ENCODE results near the gene YAE1.

The YAE1 gene, protein sequence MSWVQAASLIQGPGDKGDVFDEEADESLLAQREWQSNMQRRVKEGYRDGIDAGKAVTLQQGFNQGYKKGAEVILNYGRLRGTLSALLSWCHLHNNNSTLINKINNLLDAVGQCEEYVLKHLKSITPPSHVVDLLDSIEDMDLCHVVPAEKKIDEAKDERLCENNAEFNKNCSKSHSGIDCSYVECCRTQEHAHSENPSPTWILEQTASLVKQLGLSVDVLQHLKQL

DNA sequence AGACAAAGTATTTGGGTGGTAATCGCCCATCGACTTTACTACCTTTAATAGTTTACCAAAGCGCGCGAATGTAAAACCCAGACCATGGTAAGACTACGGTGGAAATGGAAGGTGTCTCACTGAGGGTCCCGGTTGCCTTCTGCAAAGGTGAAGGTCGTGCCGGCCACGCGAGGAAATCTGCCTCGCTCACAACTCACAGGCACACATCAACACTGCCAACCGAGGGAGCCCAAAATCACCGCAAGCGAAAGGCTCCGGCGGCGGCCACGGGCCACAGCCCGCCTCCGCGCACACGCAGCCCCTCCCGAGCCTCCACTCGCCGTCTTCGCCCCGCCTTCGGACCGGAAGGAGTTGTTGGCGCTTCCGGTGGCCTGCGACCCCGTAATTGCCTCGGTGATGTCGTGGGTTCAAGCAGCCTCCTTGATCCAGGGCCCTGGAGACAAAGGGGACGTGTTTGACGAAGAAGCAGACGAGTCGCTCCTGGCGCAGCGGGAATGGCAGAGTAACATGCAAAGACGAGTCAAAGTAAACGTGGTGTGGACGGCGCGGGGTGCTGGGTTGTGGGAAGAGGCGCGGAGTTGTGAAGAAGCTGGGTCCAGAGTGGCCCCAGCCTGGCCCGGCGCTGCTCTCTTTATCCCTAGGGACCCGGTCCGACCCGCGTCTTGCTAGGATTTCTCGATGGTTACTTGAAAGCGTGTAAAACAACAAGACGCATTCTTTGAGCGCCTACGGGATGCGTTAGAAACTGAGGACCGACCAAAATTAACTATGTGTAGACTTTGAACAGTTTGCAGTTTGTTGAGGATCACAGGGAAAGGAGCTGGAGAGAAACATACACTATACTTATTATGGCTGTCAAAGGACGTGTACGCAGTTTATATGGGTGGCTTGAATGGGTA is at the start of gene YAE1:
YAE1 (plus strand) TSS at position 382 of the 899 bp plus-strand sequence; CDS start at position 397, 15 bp downstream.
- peaks cover 13 to 14% of the 10 kb centered on the region in 2 experiments for H3K4me1 ChIP-seq (ENCODE audit: control insufficient read depth in 1 of 2, insufficient read depth in 1 of 2, low read depth in 1 of 2, low read length in 1 of 2)
- no peaks in the 10 kb centered on the region for H3K9me3 ChIP-seq
- no peaks in the 10 kb centered on the region for H3K36me3 ChIP-seq
- H3K4me3 ChIP-seq (ENCODE audit: low read depth in 1 of 2, low read length in 1 of 2) = peak within 1 kb of the TSS; percentile 69 to 84
- H3K27me3 ChIP-seq = peaks cover 27% of the 10 kb centered on the region
- TF ChIP-seq, protein P1, sequence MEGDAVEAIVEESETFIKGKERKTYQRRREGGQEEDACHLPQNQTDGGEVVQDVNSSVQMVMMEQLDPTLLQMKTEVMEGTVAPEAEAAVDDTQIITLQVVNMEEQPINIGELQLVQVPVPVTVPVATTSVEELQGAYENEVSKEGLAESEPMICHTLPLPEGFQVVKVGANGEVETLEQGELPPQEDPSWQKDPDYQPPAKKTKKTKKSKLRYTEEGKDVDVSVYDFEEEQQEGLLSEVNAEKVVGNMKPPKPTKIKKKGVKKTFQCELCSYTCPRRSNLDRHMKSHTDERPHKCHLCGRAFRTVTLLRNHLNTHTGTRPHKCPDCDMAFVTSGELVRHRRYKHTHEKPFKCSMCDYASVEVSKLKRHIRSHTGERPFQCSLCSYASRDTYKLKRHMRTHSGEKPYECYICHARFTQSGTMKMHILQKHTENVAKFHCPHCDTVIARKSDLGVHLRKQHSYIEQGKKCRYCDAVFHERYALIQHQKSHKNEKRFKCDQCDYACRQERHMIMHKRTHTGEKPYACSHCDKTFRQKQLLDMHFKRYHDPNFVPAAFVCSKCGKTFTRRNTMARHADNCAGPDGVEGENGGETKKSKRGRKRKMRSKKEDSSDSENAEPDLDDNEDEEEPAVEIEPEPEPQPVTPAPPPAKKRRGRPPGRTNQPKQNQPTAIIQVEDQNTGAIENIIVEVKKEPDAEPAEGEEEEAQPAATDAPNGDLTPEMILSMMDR (IDR thresholded peaks at IDR 0.05) = no peak
- H3K27ac ChIP-seq = no peak within 1 kb of the TSS

DNA sequence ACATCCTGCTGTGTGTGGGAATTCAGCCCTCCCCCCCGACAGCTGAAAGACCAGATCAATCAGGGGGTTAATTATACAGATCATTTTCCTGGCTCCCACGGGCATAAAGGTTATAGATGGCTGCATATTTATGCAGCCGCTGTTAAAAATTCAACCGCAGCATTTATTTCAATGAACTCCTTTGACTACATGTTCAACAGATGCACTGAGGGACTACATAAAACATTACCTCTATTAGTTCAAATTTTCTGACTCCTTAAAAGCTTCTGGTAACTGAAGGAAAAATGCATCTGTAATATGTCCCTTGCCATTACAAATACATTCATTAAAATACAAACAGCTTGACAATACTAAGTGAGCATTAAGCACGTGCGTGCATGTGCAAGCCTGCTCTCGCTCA is 49.7 kb upstream of the YAE1 start:
- H3K4me1 ChIP-seq (ENCODE audit: control insufficient read depth in 1 of 2, insufficient read depth in 1 of 2, low read depth in 1 of 2, low read length in 1 of 2) = no peaks in the 10 kb centered on the region
- no peaks in the 10 kb centered on the region for H3K36me3 ChIP-seq
- H3K27ac ChIP-seq = no peak overlapping the region
- TF ChIP-seq, protein P1 (IDR thresholded peaks at IDR 0.05) = no peak
- no peaks in the 10 kb centered on the region for H3K27me3 ChIP-seq
- no peaks in the 10 kb centered on the region for H3K9me3 ChIP-seq
- no peak overlapping the region for H3K4me3 ChIP-seq (ENCODE audit: low read depth in 1 of 2, low read length in 1 of 2)

- no peaks in the 10 kb centered on the region for H3K4me1 ChIP-seq (ENCODE audit: control insufficient read depth in 1 of 2, insufficient read depth in 1 of 2, low read depth in 1 of 2, low read length in 1 of 2)
- H3K9me3 ChIP-seq = no peaks in the 10 kb centered on the region
- TF ChIP-seq, protein P1 (IDR thresholded peaks at IDR 0.05) = no peak
- H3K27me3 ChIP-seq = no peaks in the 10 kb centered on the region
- H3K36me3 ChIP-seq = no peaks in the 10 kb centered on the region
- H3K27ac ChIP-seq = no peak overlapping the region
- H3K4me3 ChIP-seq (ENCODE audit: low read depth in 1 of 2, low read length in 1 of 2) = no peak overlapping the region
Observed at GRCh38 chr7:39517240-39517639, 49.0 kb upstream of the YAE1 start.

DNA sequence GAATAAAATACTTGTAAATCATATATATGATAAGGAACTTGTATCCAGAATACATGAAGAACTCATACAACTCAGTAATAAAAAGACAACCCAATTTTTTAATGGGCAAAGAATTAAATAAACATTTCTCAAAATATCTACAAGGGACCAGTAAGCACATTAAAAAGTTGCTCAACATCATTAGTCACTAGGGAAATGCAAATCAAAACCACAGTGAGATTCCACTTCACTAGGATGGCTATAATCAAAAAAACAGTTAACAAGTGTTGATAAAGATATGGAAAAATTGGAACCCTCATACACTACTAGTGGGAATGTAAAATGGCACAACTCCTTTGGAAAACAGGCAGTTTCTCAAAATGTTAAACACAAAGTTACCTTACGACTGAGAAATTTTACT is 40.3 kb upstream of the YAE1 start:
- H3K4me1 ChIP-seq (ENCODE audit: control insufficient read depth in 1 of 2, insufficient read depth in 1 of 2, low read depth in 1 of 2, low read length in 1 of 2) = no peaks in the 10 kb centered on the region
- no peaks in the 10 kb centered on the region for H3K9me3 ChIP-seq
- no peak overlapping the region for H3K4me3 ChIP-seq (ENCODE audit: low read depth in 1 of 2, low read length in 1 of 2)
- no peaks in the 10 kb centered on the region for H3K36me3 ChIP-seq
- H3K27ac ChIP-seq = no peak overlapping the region
- TF ChIP-seq, protein P1 (IDR thresholded peaks at IDR 0.05) = no peak
- H3K27me3 ChIP-seq = no peaks in the 10 kb centered on the region

DNA sequence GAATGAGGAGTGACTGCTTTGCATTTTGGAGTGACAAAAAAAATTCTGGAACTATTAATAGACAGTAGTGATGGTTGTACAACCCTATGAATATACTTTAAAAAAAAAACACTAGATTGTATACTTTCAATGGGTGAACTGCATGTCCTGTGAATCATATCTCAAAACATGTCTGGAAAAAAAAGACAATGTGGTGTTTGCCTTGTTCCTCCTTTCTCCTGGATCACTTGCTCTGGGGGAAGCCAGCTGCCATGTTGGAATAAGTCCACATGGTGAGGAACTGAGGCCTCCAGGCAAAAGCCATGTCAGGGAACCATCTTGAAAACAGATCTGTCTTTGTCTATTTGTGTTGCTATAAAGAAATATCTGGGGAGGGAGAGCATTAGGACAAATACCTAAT is 39.5 kb upstream of the YAE1 start:
- no peaks in the 10 kb centered on the region for H3K9me3 ChIP-seq
- H3K36me3 ChIP-seq = no peaks in the 10 kb centered on the region
- H3K27ac ChIP-seq = no peak overlapping the region
- no peaks in the 10 kb centered on the region for H3K4me1 ChIP-seq (ENCODE audit: control insufficient read depth in 1 of 2, insufficient read depth in 1 of 2, low read depth in 1 of 2, low read length in 1 of 2)
- TF ChIP-seq, protein P1 (IDR thresholded peaks at IDR 0.05) = no peak
- no peaks in the 10 kb centered on the region for H3K27me3 ChIP-seq
- no peak overlapping the region for H3K4me3 ChIP-seq (ENCODE audit: low read depth in 1 of 2, low read length in 1 of 2)
